T-cell (primary cell): ENCODE measurements around the gene SSBP3. TPM values are rescaled to one million over a fixed set of nuclear protein-coding genes. Genes with fewer than 3 reads are reported as not detected.

Experiments used
- ATAC-seq, 4 experiments: fragments of 200-7000 bp in 3 of 4; fragments of 150-1000 bp in 1 of 4; cut with Tn5 transposase; replicated peaks in 1 of 4; 1 replicate in 3 of 4; 2 replicates in 1 of 4; pipeline ENCODE4 v1.10.0; 2021; ENCODE audit warnings: moderate library complexity in 3 of 4, mild to moderate bottlenecking in 2 of 4, moderate number of reproducible peaks in 1 of 4
- CTCF ChIA-PET, 2 donors: fragments of 300-600 bp; sonication (Branson Sonifier 250); formaldehyde crosslinking; loops; one replicate each; lab custom pipeline; 2022; ENCODE audit warnings: antibody characterized with exemption in 2 of 2; lab: Charles Lee
- POLR2A ChIA-PET, 2 donors: fragments of 300-600 bp; sonication (Branson Sonifier 250); formaldehyde crosslinking; loops; one replicate each; lab custom pipeline; 2022; ENCODE audit warnings: antibody characterized with exemption in 2 of 2; lab: Charles Lee
- DNase-seq, 35 experiments: peaks; one replicate each; pipeline versions ENCODE4 v3.0.0 to v3.0.0-alpha.2; 2013 to 2023
- H3K27ac ChIP-seq: one replicate; pipeline ENCODE4 v1.5.1; 2013; ENCODE audit warnings: low read length
- H3K27me3 ChIP-seq, 2 experiments: replicated peaks in 1 of 2; 1 replicate in 1 of 2; 2 replicates in 1 of 2; pipeline versions ENCODE4 v1.6.1 to v1.7.0; 2013; ENCODE audit warnings: low read length in 1 of 2, mixed read lengths in 1 of 2; ENCODE audit not compliant: control insufficient read depth in 2 of 2, insufficient read depth in 2 of 2; ENCODE audit errors: extremely low read depth in 1 of 2
- H3K36me3 ChIP-seq, 2 donors: 1 replicate in 1 of 2; 2 replicates in 1 of 2; pipeline versions ENCODE4 v1.6.1 to v1.7.0; 2013; ENCODE audit warnings: low read length in 1 of 2; ENCODE audit not compliant: control insufficient read depth in 2 of 2, insufficient read depth in 1 of 2; ENCODE audit errors: extremely low read depth in 1 of 2
- H3K4me1 ChIP-seq, 2 experiments: 1 replicate in 1 of 2; 2 replicates in 1 of 2; pipeline versions ENCODE4 v1.6.1 to v1.7.0; 2013; ENCODE audit warnings: low read length in 2 of 2, mixed read lengths in 1 of 2; ENCODE audit not compliant: insufficient read depth in 2 of 2, control insufficient read depth in 1 of 2; ENCODE audit errors: extremely low read depth in 1 of 2
- H3K4me3 ChIP-seq, 2 donors: 1 replicate in 1 of 2; 2 replicates in 1 of 2; pipeline versions ENCODE4 v1.5.1 to v1.7.0; 2013; ENCODE audit warnings: mild to moderate bottlenecking in 2 of 2, low read length in 1 of 2, moderate library complexity in 1 of 2; ENCODE audit not compliant: control insufficient read depth in 1 of 2; ENCODE audit errors: extremely low read depth in 1 of 2
- H3K9me3 ChIP-seq: 2 replicates; pipeline ENCODE4 v1.7.0; 2013
- H3K27ac Mint-ChIP-seq, 2 donors: one replicate each; pipeline ENCODE4 v1.8.0; 2020 to 2021; ENCODE audit warnings: mild to moderate bottlenecking in 2 of 2, mixed read lengths in 2 of 2
- H3K27me3 Mint-ChIP-seq, 2 donors: one replicate each; pipeline ENCODE4 v1.8.0; 2021 to 2022; ENCODE audit warnings: mixed read lengths in 2 of 2
- H3K36me3 Mint-ChIP-seq: one replicate; pipeline ENCODE4 v1.8.0; 2021; ENCODE audit warnings: mixed read lengths
- H3K4me1 Mint-ChIP-seq, 3 donors: one replicate each; pipeline ENCODE4 v1.8.0; 2020 to 2022; ENCODE audit warnings: mixed read lengths in 3 of 3, mild to moderate bottlenecking in 1 of 3
- H3K4me3 Mint-ChIP-seq, 3 donors: one replicate each; pipeline ENCODE4 v1.8.0; 2020 to 2022; ENCODE audit warnings: mild to moderate bottlenecking in 3 of 3, mixed read lengths in 3 of 3, moderate library complexity in 3 of 3
- H3K9me3 Mint-ChIP-seq, 3 donors: one replicate each; pipeline ENCODE4 v1.8.0; 2020 to 2022; ENCODE audit warnings: mixed read lengths in 3 of 3
- WGBS: methylation state at CpG from one replicate; pipeline ENCODE4 v1.1.5; 2013; ENCODE audit warnings: missing lambda C conversion rate; ENCODE audit not compliant: insufficient coverage; 5-methylcytosine and 5-hydroxymethylcytosine counted together
- total RNA-seq, 35 experiments: library from RNA in 6 of 35; stranded (reverse) in 6 of 35; fragments of 120-200 nt in 1 of 35; gene quantifications; one replicate each; pipeline versions ENCODE4 v1.2.1 to v1.2.4 and lab custom pipeline; 2013 to 2026

The SSBP3 gene
- total RNA-seq, 5 donors from 2014 or later (not counting 1 experiment from before 2014, with no cell fraction given): 51.5 to 84.5 (median 69.2) TPM

- H3K9me3 ChIP-seq: no peaks in the 10 kb centered on the region
- peaks cover 89 to 94% (median 91%) of the 10 kb centered on the region in 3 donors for H3K4me1 Mint-ChIP-seq
- WGBS: 15% methylated on average over 4 of the region's 8 CpGs
- H3K36me3 ChIP-seq: no peaks in the 10 kb centered on the region
- H3K4me3 Mint-ChIP-seq: peak overlapping the region; percentile 32 to 73 (median 57)
- peak overlapping the region; percentile 95 to 97 for H3K27ac Mint-ChIP-seq
- ATAC-seq (peak; percentile 67 to 69 (median 68)), DNase-seq (peak; percentile 35 to 82 (median 62))
- peak overlapping the region; percentile 68 for H3K27ac ChIP-seq
- H3K27me3 Mint-ChIP-seq: no peaks in the 10 kb centered on the region
- CTCF ChIA-PET: no interaction called here
- no peaks in the 10 kb centered on the region for H3K36me3 Mint-ChIP-seq
- H3K4me1 ChIP-seq: peaks cover 70 to 92% of the 10 kb centered on the region in 2 experiments
- no peak overlapping the region for H3K4me3 ChIP-seq
- no peaks in the 10 kb centered on the region for H3K9me3 Mint-ChIP-seq
- POLR2A ChIA-PET: no interaction called here
- no peaks in the 10 kb centered on the region for H3K27me3 ChIP-seq
Measured at GRCh38 chr1:54287176-54287650, 119.0 kb downstream of the SSBP3 start.

- ChIA-PET POLR2A (interaction anchor here in 1 of 2 donors (0.8 kb wide), 1 partner anchor 31 kb away, joined by 3 read pairs; no protein-coding TSS in a partner anchor), CTCF (interaction anchor here in 1 of 2 donors (0.8 kb wide), 1 partner anchor 66 kb away, joined by 3 read pairs; no protein-coding TSS in a partner anchor)
- Mint-ChIP-seq H3K36me3 (no peaks in the 10 kb centered on the region), H3K9me3 (no peaks in the 10 kb centered on the region), H3K27ac (peak overlapping the region; percentile 95 to 97), H3K27me3 (no peaks in the 10 kb centered on the region), H3K4me1 (peaks cover 79 to 85% (median 81%) of the 10 kb centered on the region in 3 donors), H3K4me3 (peak overlapping the region; percentile 69 to 77 (median 73))
- peaks cover 0 to 3% of the 10 kb centered on the region in 2 donors for H3K36me3 ChIP-seq
- peak overlapping the region; percentile 18 to 67 for H3K4me3 ChIP-seq
- no peak for ATAC-seq
- peaks cover 65 to 92% of the 10 kb centered on the region in 2 experiments for H3K4me1 ChIP-seq
- no peak for DNase-seq
- peak overlapping the region; percentile 68 for H3K27ac ChIP-seq
- no peaks in the 10 kb centered on the region for H3K27me3 ChIP-seq
- no peaks in the 10 kb centered on the region for H3K9me3 ChIP-seq
- 56% methylated on average over 3 of the region's 5 CpGs for WGBS
Measured at GRCh38 chr1:54285815-54286345, 120.3 kb downstream of the SSBP3 start.

DNA sequence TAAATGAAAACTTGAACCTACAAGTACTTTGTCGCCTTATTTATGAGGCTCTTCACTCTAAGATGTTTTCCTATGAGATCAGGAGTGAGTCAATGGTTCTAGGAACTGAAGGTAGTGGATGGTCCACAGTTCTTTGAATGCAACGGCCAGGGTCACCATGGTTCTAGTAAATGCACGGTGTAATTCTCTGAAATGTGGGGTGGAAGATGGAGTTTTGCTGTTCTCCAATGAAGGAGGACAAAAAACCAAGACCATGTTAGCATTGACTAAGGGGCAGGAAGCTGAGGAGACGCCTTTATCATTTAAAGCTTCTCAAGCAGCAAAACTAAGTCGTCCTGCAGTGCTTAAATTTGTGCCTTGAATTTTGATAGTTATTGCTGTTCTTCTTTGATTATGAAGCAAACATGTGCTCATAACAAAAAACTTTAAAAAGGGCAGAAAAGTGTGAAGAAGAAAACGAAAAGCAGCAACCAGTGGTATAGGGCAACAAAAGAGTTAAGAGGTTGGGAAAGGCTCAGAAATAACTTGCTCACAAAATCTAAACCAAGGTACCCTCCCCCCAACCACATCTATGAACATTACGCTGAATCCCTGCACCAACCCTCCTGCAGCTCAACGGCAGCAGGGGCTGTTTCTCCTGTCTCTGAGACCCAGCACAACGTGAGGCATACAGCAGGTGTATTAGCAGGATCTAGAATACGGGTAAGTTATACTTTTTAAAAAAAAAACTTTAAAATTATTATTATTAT, 121.2 kb downstream of the SSBP3 start:
- no peaks in the 10 kb centered on the region for H3K27me3 Mint-ChIP-seq
- peaks cover 61 to 92% of the 10 kb centered on the region in 2 experiments for H3K4me1 ChIP-seq
- H3K27me3 ChIP-seq: no peaks in the 10 kb centered on the region
- peaks cover 3 to 11% of the 10 kb centered on the region in 2 donors for H3K36me3 ChIP-seq
- H3K4me3 Mint-ChIP-seq: peak overlapping the region; percentile 69 to 77 (median 73)
- peak overlapping the region; percentile 95 to 97 for H3K27ac Mint-ChIP-seq
- ChIA-PET POLR2A (interaction anchor here (0.7 to 0.8 kb wide), 2 partner anchors 9 to 30 kb away, joined by 3 read pairs; no protein-coding TSS in a partner anchor), CTCF (no interaction called here)
- H3K4me3 ChIP-seq: peak overlapping the region; percentile 18 to 67
- H3K9me3 ChIP-seq: no peaks in the 10 kb centered on the region
- H3K27ac ChIP-seq: no peak overlapping the region
- WGBS: 30% methylated on average over 2 of the region's 10 CpGs
- DNase-seq (peak in 34 of 35 experiments; percentile 6 to 77 (median 50)), ATAC-seq (peak; percentile 75 to 83 (median 76))
- peaks cover 79 to 85% (median 81%) of the 10 kb centered on the region in 3 donors for H3K4me1 Mint-ChIP-seq
- no peaks in the 10 kb centered on the region for H3K9me3 Mint-ChIP-seq
- peaks cover 8% of the 10 kb centered on the region for H3K36me3 Mint-ChIP-seq

GRCh38 chr1:54283635-54284385, 122.4 kb downstream of the SSBP3 start:
- H3K4me1 Mint-ChIP-seq: peaks cover 71 to 76% (median 75%) of the 10 kb centered on the region in 3 donors

GRCh38 chr1:54282101-54282847, 123.9 kb downstream of the SSBP3 start:
- ChIA-PET POLR2A (no interaction called here), CTCF (no interaction called here)
- H3K9me3 Mint-ChIP-seq: no peaks in the 10 kb centered on the region
- peak overlapping the region in 1 of 3 donors; percentile 51 for H3K4me3 Mint-ChIP-seq
- Histone ChIP-seq H3K27me3 (no peaks in the 10 kb centered on the region), H3K4me3 (peak overlapping the region in 1 of 2 donors; percentile 5), H3K36me3 (peaks cover 4 to 22% of the 10 kb centered on the region in 2 donors), H3K4me1 (peaks cover 54 to 92% of the 10 kb centered on the region in 2 experiments), H3K27ac (peak overlapping the region; percentile 17), H3K9me3 (no peaks in the 10 kb centered on the region)
- H3K4me1 Mint-ChIP-seq: peaks cover 70 to 73% (median 73%) of the 10 kb centered on the region in 3 donors
- 92% methylated on average over 12 of the region's 16 CpGs for WGBS
- peaks cover 14% of the 10 kb centered on the region for H3K36me3 Mint-ChIP-seq
- H3K27me3 Mint-ChIP-seq: no peaks in the 10 kb centered on the region
- DNase-seq: no peak
- peak overlapping the region; percentile 74 to 77 for H3K27ac Mint-ChIP-seq
- no peak for ATAC-seq

More at GRCh38 chr1:54283635-54284385, 122.4 kb downstream of the SSBP3 start:
- Histone ChIP-seq H3K9me3 (no peaks in the 10 kb centered on the region), H3K4me1 (peaks cover 60 to 92% of the 10 kb centered on the region in 2 experiments), H3K27ac (no peak overlapping the region), H3K27me3 (no peaks in the 10 kb centered on the region), H3K36me3 (peaks cover 4 to 16% of the 10 kb centered on the region in 2 donors), H3K4me3 (no peak overlapping the region)
- Mint-ChIP-seq H3K4me3 (peak overlapping the region in 1 of 3 donors; percentile 51), H3K27ac (peak overlapping the region; percentile 74 to 77), H3K27me3 (no peaks in the 10 kb centered on the region), H3K9me3 (no peaks in the 10 kb centered on the region), H3K36me3 (peaks cover 11% of the 10 kb centered on the region)
- ChIA-PET POLR2A (interaction anchor here in 1 of 2 donors (0.7 kb wide), 1 partner anchor 8 kb away, joined by 3 read pairs; no protein-coding TSS in a partner anchor), CTCF (interaction anchor here in 1 of 2 donors (0.7 kb wide), 1 partner anchor 547 kb away, joined by 10 read pairs; no protein-coding TSS in a partner anchor)
- 100% methylated on average over 2 of the region's 8 CpGs for WGBS
- no peak for DNase-seq
- ATAC-seq: no peak
